ENCODE results near the gene OGDH. TPM values are rescaled to one million over a fixed set of nuclear protein-coding genes. Genes with fewer than 3 reads are reported as not detected.
"Not testable (repeated sequence)": the region's sequence is repeated elsewhere in the genome, so short reads cannot be mapped to it uniquely, and the experiment has no call there.

The OGDH gene
- polyA plus RNA-seq, 10 donors = 51.6 to 69.4 (median 63.6) TPM

GRCh38 chr7:44703921-44704320, 97.5 kb downstream of the OGDH start:
- DNase-seq = peak in 1 of 3 donors; percentile 39

- DNase-seq = no peak
Measured at GRCh38 chr7:44705434-44705833, 99.0 kb downstream of the OGDH start.

- no peak for DNase-seq
Measured at GRCh38 chr7:44706788-44707557, 100.5 kb downstream of the OGDH start.

- DNase-seq = no peak
Measured at GRCh38 chr7:44707558-44708230, 101.3 kb downstream of the OGDH start.

GRCh38 chr7:44709011-44709915, 102.8 kb downstream of the OGDH start:
- DNase-seq = no peak

- no peak for DNase-seq
Measured at GRCh38 chr7:44709945-44710596, 103.6 kb downstream of the OGDH start.

- no peak for DNase-seq
Measured at GRCh38 chr7:44711528-44711927, 105.1 kb downstream of the OGDH start.

GRCh38 chr7:44712012-44712411, 105.6 kb downstream of the OGDH start:
- DNase-seq = no peak

GRCh38 chr7:44713141-44713540, 106.7 kb downstream of the OGDH start:
- DNase-seq = no peak

GRCh38 chr7:44713680-44714335, 107.4 kb downstream of the OGDH start:
- no peak for DNase-seq

GRCh38 chr7:44716205-44716604, 109.8 kb downstream of the OGDH start:
- DNase-seq = no peak

- no peak for DNase-seq
Measured at GRCh38 chr7:44720301-44720700, 113.9 kb downstream of the OGDH start.

GRCh38 chr7:44724276-44724675, 117.8 kb downstream of the OGDH start:
- DNase-seq = no peak

- DNase-seq = not testable (repeated sequence)
Measured at GRCh38 chr7:44726250-44726649, 119.8 kb downstream of the OGDH start.

GRCh38 chr7:44727158-44727936, 120.9 kb downstream of the OGDH start:
- peak in 1 of 3 donors; percentile 76 for DNase-seq

GRCh38 chr7:44727937-44728262, 121.5 kb downstream of the OGDH start:
- DNase-seq = no peak

- no peak for DNase-seq
Measured at GRCh38 chr7:44729949-44730590, 123.6 kb downstream of the OGDH start.

- not testable (repeated sequence) for DNase-seq
Measured at GRCh38 chr7:44732971-44733370, 126.5 kb downstream of the OGDH start.

GRCh38 chr7:44733708-44734481, 127.5 kb downstream of the OGDH start:
- peak in 1 of 3 donors; percentile 46 for DNase-seq
